HG02759 (cell line): Measurements from ENCODE around the gene DOK4.

ENCODE experiments used
- ATAC-seq: cut with Tn5 transposase; IDR thresholded peaks from one replicate; pipeline ENCODE4 v1.9.1; 2021; ENCODE audit warnings: mild to moderate bottlenecking, moderate library complexity; ENCODE audit not compliant: unreplicated experiment

The DOK4 gene

GRCh38 chr16:57485916-57486857 is at the start of gene DOK4:
DOK4 (minus strand) TSS chr16:57486493; CDS start chr16:57479507, 6,986 bp downstream.
- ATAC-seq: peak; percentile 93

- ATAC-seq: peak; percentile 68
Observed at GRCh38 chr16:57535680-57536305, 49.5 kb upstream of the DOK4 start.

- no peak for ATAC-seq
Observed at GRCh38 chr16:57534881-57535658, 48.8 kb upstream of the DOK4 start.

- no peak for ATAC-seq
Observed at GRCh38 chr16:57534337-57534880, 48.1 kb upstream of the DOK4 start.

GRCh38 chr16:57533431-57534336 is 47.4 kb upstream of the DOK4 start:
- no peak for ATAC-seq

- no peak for ATAC-seq
Observed at GRCh38 chr16:57532266-57532625, 46.0 kb upstream of the DOK4 start.

GRCh38 chr16:57531635-57532265 is 45.5 kb upstream of the DOK4 start:
- ATAC-seq: no peak

- no peak for ATAC-seq
Observed at GRCh38 chr16:57531253-57531575, 44.9 kb upstream of the DOK4 start.

- no peak for ATAC-seq
Observed at GRCh38 chr16:57530522-57531252, 44.4 kb upstream of the DOK4 start.

- ATAC-seq: peak; percentile 46
Observed at GRCh38 chr16:57530104-57530521, 43.8 kb upstream of the DOK4 start.

GRCh38 chr16:57529391-57530103 is 43.3 kb upstream of the DOK4 start:
- no peak for ATAC-seq

GRCh38 chr16:57528499-57529390 is 42.5 kb upstream of the DOK4 start:
- ATAC-seq: no peak

- ATAC-seq: no peak
Observed at GRCh38 chr16:57527610-57528360, 41.5 kb upstream of the DOK4 start.

- ATAC-seq: no peak
Observed at GRCh38 chr16:57527027-57527426, 40.7 kb upstream of the DOK4 start.

- ATAC-seq: no peak
Observed at GRCh38 chr16:57526498-57526897, 40.2 kb upstream of the DOK4 start.

- ATAC-seq: no peak
Observed at GRCh38 chr16:57525761-57526160, 39.5 kb upstream of the DOK4 start.

- ATAC-seq: no peak
Observed at GRCh38 chr16:57522960-57523359, 36.7 kb upstream of the DOK4 start.
